DND-41 (cell line): ENCODE measurements around the gene COL23A1.

ENCODE experiments used
- EZH2 ChIP-seq: IDR thresholded peaks from 3 replicates; pipeline ENCODE4 v1.6.1; 2012; ENCODE audit warnings: borderline replicate concordance, low read depth, mild to moderate bottlenecking, moderate library complexity, low read length, inconsistent platforms; ENCODE audit not compliant: severe bottlenecking
- TF ChIP-seq, protein P1 (sequence below): IDR thresholded peaks from 2 replicates; pipeline ENCODE4 v1.5.1; 2012; ENCODE audit warnings: borderline replicate concordance, low read length, moderate library complexity, mild to moderate bottlenecking; ENCODE audit not compliant: poor library complexity, severe bottlenecking; ENCODE audit errors: extremely low read depth

DNA sequence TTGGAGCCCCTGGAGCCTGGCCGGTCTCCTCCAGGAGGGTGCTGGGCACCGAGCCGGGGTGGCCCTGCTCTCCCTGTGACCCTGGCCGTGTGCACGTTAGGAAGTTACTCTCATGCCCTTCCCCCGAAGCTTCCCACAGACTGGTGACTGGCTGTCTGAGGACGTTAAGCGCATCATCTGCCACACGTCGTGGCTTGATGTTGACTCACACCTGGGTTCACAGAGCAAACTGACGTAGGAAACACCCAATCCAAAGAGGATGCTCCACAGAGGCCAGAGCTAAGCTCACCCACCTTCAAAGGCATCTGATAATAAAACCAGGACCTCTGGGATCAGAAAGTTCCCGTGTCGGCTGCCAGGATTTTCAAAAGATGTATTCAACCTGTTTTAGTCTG lies 204.7 kb downstream of the COL23A1 start:
- TF ChIP-seq EZH2 = no peak
- TF ChIP-seq, protein P1, sequence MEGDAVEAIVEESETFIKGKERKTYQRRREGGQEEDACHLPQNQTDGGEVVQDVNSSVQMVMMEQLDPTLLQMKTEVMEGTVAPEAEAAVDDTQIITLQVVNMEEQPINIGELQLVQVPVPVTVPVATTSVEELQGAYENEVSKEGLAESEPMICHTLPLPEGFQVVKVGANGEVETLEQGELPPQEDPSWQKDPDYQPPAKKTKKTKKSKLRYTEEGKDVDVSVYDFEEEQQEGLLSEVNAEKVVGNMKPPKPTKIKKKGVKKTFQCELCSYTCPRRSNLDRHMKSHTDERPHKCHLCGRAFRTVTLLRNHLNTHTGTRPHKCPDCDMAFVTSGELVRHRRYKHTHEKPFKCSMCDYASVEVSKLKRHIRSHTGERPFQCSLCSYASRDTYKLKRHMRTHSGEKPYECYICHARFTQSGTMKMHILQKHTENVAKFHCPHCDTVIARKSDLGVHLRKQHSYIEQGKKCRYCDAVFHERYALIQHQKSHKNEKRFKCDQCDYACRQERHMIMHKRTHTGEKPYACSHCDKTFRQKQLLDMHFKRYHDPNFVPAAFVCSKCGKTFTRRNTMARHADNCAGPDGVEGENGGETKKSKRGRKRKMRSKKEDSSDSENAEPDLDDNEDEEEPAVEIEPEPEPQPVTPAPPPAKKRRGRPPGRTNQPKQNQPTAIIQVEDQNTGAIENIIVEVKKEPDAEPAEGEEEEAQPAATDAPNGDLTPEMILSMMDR = no peak
